GM19351 (cell line): ENCODE measurements around the gene IL36B.
"Not testable (repeated sequence)": the region's sequence is repeated elsewhere in the genome, so short reads cannot be mapped to it uniquely, and the experiment has no call there.

Experiments
- ATAC-seq: cut with Tn5 transposase; IDR thresholded peaks from one replicate; pipeline ENCODE4 v1.9.1; 2021; ENCODE audit warnings: mild to moderate bottlenecking, moderate library complexity; ENCODE audit not compliant: unreplicated experiment

Gene IL36B

DNA sequence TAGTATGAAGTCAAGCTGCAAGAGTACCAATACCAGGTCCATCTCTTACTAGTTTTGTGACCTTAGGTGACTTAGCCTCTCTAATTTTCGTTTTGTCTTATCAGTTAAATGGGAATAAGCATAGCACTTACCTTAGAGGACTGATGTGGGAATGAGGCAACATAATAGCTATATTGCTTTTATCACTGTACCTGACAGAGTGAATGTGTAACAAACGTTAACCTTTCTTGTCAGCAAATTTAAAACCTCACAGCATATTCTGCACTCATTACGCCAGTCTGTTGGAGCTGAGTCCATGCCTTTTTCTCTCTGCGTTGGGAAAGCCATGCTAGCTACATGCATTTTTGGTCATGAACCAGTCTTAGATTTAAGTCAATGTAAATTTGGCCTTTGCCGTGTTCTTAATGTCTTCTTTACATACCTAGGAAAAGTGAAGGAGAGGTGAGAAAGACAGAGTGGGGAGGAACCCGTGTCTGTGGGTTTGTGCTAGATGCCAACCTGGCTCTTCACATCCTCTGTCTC lies at the start of gene IL36B:
Gene IL36B (minus strand): TSS at position 472 of the 522 bp plus-strand sequence.
- ATAC-seq, result no peak

GRCh38 chr2:113102133-113102532 lies 49.5 kb upstream of the IL36B start:
- ATAC-seq, result no peak

- ATAC-seq, result no peak
These were observed 45.9 kb upstream of the IL36B start for GRCh38 chr2:113098532-113098931.

DNA sequence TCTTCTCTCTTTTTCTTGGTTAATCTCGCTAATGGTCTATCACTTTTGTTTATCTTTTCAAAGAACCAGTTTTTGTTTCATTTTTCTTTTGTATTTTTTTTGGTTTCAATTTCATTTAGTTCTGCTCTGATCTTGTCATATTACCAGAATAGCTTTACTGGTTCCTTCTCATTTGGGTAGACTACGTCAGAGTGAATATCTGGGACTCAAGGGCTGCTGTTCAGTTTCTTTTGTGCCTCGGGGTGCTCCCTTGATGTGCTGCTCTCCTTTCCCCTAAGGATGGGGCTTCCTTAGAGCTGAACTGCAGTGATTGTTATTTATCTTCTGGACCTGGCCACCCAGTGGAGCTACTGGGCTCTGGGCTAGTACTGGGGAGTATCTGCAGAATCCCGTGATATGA lies 45.4 kb upstream of the IL36B start:
- no peak for ATAC-seq

GRCh38 chr2:113096842-113097618 lies 44.4 kb upstream of the IL36B start:
- ATAC-seq, result not testable (repeated sequence)

- not testable (repeated sequence) for ATAC-seq
These were observed 43.6 kb upstream of the IL36B start for GRCh38 chr2:113096306-113096705.

DNA sequence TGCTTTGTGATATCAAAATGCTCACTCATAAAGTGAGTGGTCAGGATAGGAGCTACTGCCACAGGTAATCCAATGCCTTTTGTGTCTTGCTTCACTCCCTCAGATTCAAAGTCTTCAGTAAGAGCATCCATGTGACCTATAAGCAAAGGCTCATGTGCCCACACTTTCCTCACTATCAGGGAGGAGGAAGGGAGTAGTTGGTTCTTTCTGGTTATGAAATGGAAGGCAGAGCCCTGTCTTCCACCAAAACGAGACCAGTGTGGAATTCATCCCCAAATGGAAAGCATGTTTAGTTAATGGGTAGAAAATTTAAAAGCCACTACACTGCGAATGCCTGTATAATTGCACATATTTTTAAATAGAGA lies 40.9 kb upstream of the IL36B start:
- no peak for ATAC-seq

DNA sequence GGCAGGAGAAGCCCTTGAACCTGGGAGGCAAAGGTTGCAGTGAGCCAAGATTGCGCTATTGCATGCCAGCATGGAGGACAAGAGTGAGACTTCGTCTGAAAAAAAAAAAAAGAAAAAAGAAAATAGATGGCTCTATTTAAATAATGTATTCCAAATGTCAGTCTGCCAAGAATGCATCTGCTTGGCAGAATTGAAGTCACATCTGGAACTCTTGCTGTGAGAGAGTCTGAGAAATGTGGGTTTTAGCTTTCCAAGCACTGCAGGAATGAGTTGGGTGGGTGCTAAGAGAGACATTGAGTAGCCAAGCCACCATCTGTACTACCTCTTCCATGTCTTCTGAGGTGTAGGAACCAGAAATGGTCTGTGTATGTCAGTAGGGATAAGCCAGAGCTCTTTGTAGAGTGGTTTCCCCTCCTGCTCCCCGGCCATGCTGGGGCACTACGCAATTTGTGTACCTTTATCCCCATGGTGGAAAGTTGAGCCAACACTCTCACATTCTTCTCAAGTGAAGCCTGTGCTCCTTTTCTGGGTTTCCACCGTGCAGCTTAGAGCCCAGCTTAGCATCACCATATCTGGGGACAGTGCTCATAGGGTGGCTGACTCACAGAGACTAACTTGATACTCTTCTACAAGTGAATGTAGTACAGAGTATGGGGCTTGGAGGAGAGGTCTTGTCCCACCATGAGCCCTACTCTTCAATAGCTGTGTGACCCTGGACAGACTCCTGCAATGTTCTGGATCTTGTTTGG lies 40.4 kb upstream of the IL36B start:
- ATAC-seq, result no peak

- no peak for ATAC-seq
These were observed 38.7 kb upstream of the IL36B start for GRCh38 chr2:113091231-113091896.

- no peak for ATAC-seq
These were observed 37.2 kb upstream of the IL36B start for GRCh38 chr2:113089916-113090315.

DNA sequence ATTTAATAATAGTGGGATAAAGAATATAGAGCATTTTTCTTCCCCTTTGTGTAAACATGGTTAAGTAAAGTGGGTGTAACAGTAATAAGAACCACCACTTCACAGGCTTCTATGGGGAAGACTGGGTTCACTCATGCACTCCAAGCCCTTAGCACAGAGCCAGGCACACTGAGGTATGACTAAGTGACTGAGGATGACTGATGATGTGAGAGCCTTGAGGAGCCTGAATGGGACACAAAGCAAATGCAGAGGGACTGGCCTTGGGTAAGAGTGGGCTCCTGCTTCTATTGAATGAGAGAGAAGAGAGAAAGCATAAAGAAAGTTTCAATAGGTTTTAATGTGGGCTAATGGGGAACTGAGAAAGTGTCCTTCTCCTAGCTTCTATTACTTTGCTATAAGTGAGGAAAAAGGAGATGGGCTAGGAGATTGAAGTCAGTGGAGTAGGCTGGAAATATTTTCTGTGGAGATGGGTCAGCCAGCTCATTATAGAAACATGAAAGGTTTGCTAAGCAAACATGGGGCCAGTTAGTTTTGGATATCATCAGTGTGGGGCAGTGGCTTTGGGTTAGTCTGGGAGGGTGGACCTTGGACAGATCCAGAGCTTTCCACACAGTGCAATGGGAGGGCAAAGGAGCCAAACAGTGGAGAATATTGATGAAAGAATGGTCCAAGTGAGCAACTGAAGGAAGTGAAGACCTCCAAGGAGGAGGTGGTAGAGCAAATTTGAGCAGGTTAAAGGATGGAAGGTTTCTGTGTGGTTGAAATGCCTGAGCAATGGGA lies 35.7 kb upstream of the IL36B start:
- no peak for ATAC-seq

GRCh38 chr2:113085542-113085941 lies 32.9 kb upstream of the IL36B start:
- ATAC-seq, result no peak

DNA sequence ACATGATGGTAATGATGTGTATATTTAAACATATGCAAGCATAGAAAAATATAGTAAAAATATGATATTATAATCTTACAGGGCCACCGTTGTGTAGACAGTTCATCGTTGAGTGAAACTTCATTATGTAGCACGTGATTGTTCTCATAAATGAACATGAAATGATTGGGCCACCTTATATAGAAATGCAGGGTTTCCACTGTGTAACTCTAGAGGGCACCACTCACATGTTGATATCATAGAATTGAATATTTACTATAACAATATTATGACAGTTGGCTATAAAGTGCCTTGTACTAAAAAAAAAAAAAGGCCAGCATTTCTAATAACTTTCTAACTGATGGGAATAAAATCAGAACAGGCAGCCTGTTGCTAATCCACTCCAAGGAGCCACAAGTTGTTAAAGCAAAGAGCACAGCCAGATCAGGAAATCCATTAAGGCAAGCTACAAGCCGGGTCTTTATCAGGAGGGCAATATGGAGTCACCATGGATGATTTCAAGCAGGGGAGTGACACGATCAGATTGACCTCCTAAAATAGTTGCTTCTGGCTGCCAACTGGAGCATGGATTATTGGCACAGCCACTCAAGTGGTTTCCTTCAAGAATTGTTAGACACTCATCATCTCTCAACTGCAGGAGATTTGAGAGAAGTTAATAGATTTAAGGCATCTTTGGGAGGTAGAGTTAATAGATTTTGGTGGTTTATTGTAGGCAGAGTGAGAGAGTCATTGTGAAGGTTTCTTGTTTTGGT lies 31.8 kb upstream of the IL36B start:
- ATAC-seq, result no peak

GRCh38 chr2:113083296-113083695 lies 30.6 kb upstream of the IL36B start:
- no peak for ATAC-seq

DNA sequence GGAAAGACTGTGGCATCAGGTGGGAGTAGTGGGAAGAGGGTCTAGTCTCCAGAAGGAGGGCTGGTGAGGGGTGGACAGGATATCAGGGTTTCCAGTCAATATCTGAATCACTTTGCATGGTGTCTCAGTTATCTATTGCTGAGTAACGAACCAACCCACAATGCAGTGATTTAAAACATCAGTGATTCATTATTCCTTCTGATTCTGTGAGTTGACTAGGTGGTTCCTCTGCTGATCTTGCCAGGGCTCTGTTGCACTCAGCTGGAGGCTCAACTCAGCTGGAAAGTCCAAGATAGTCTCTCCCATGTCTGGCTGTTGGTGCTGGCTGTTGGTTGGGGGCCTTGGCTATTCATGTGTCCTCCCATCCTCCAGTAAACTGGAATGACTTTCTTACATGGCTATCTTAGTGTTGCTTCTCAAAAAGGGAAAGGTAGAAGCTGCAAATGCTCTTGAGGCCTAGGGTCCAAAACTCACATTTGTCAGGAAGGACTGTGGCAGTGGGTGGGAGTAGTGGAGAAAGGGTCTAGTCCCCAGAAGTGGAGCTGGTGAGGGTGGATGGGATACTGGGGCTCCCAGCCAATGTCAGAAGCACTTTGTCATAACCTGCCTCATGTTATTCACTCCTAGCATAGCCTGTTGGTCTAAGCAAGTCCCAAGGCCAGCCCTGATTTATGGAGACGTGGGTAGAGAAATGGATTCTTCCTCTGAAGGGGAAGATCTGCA lies 29.0 kb upstream of the IL36B start:
- no peak for ATAC-seq

- ATAC-seq, result peak; percentile 72
These were observed 27.5 kb upstream of the IL36B start for GRCh38 chr2:113080134-113080533.

DNA sequence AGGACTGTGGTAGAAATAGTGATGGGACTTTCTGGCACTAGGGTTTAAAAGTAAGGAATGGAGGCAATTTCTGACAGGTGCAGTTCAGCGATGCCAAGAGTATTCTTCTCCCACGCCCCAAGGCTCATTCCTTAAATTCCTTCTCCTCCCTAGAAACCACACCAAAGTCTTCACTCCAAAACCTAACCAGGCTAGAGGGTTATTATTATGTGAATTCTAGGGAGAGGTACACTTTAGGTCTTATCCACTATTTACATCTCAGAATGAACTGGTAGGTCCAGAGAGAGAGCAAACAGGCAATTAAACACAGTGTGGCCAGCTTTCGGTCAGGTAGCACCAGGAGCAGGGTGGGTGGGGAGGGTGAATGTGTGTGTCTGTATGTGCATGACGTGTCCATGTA lies 26.5 kb upstream of the IL36B start:
- no peak for ATAC-seq

- ATAC-seq, result no peak
These were observed 25.7 kb upstream of the IL36B start for GRCh38 chr2:113078350-113078839.

DNA sequence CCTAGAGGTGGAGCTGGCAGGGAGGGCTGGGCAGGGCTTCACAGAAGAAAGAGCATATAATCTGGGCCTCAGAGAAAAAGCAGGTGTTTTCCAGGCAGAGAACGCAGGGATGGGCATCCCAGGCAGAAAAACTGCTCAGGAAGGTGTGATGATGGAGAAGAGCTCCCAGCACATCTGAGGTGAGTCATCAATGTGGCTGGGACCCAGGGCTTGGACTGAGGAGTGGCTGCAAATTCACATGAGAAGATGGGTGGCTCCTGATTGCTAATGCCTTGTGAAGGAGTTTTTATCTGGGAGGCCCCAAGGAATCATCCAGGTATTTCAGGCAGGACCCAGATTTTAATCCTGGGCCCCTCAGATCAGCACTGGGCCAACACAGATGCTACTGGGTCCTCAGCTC lies 25.3 kb upstream of the IL36B start:
- no peak for ATAC-seq
